Activated CD4-positive, alpha-beta memory T cell treated with anti-CD3 and anti-CD28 coated beads for 36 hours (primary cell): ENCODE data around the gene GTF3C4. TPM values are rescaled to one million over a fixed set of nuclear protein-coding genes. Genes with fewer than 3 reads are reported as not detected.

Source experiments
- CTCF ChIA-PET: fragments of 350-600 bp; sonication (Branson Sonifier 250); formaldehyde crosslinking; loops from one replicate; lab custom pipeline; 2021; ENCODE audit warnings: antibody characterized with exemption, inconsistent platforms; lab: Charles Lee
- POLR2A ChIA-PET: fragments of 350-600 bp; sonication (Branson Sonifier 250); formaldehyde crosslinking; loops from one replicate; lab custom pipeline; 2021; ENCODE audit warnings: antibody characterized with exemption; lab: Charles Lee
- DNase-seq: peaks from one replicate; pipeline ENCODE4 v3.0.0-alpha.2; 2020
- H3K27ac Mint-ChIP-seq: one replicate; pipeline ENCODE4 v1.8.0; 2021; ENCODE audit warnings: mixed read lengths
- H3K27me3 Mint-ChIP-seq: one replicate; pipeline ENCODE4 v1.8.0; 2021; ENCODE audit warnings: mixed read lengths
- H3K36me3 Mint-ChIP-seq: one replicate; pipeline ENCODE4 v1.8.0; 2021; ENCODE audit warnings: mixed read lengths
- H3K4me1 Mint-ChIP-seq: one replicate; pipeline ENCODE4 v1.8.0; 2021; ENCODE audit warnings: low read depth, mixed read lengths
- H3K4me3 Mint-ChIP-seq: one replicate; pipeline ENCODE4 v1.8.0; 2021; ENCODE audit warnings: mild to moderate bottlenecking, mixed read lengths
- H3K9me3 Mint-ChIP-seq: one replicate; pipeline ENCODE4 v1.8.0; 2021; ENCODE audit warnings: mixed read lengths
- intact Hi-C: fragments of 100-400 bp; cut with micrococcal nuclease; formaldehyde crosslinking; loops from one replicate; pipeline ENCODE4 v1.15.1; 2023
- total RNA-seq, 2 experiments: library from RNA; stranded (reverse); gene quantifications; one replicate each; pipeline ENCODE4 v1.2.3, GENCODE V29; 2021

The GTF3C4 gene
- total RNA-seq, 2 experiments from 2014 or later, result 11.6 to 12.4 TPM

DNA sequence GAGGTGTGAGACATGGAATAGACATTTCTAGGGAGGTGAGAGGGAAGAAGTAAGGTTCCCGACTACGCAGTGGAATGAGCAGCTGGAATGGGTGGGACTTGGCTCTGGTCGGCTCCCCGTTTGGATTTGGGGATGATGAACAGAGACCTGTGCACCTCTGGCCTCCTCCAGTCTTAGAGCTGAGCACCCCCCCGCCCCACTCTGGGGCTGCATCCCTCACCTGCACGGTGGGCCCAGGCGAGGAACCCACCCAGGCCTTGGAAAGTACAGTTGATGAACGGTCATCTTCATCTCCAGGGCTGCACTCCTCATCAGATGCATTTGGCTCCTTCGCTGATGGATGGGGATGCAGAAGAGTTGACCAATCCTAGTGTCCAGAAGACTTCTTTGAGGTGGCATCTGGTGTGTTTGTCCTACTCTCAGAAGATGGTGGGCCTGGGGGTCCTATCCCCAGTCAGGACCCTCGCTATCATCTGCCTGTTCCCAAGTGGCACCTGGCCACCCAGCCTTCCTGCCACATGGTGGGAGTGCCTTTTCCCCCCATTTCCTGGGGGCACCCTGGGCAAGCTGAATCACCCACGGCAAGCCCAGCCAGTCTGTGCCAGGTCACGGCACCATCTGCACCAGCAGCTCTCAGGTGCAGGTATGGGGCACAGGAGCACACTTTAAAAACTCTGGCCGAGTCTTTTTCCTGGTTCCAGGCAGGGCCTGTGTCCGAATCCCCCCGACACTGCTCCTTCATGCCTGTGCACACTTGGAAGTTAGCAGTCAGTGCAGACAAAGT is 70.5 kb downstream of the GTF3C4 start:
- no peak overlapping the region for H3K4me3 Mint-ChIP-seq
- no peaks in the 10 kb centered on the region for H3K9me3 Mint-ChIP-seq
- H3K27ac Mint-ChIP-seq, result no peak overlapping the region
- peaks cover 36% of the 10 kb centered on the region for H3K27me3 Mint-ChIP-seq
- ChIA-PET POLR2A (no interaction called here), CTCF (no interaction called here)
- no peak for DNase-seq
- no peaks in the 10 kb centered on the region for H3K36me3 Mint-ChIP-seq
- intact Hi-C loops, result no loop called here
- H3K4me1 Mint-ChIP-seq, result peaks cover 5% of the 10 kb centered on the region

DNA sequence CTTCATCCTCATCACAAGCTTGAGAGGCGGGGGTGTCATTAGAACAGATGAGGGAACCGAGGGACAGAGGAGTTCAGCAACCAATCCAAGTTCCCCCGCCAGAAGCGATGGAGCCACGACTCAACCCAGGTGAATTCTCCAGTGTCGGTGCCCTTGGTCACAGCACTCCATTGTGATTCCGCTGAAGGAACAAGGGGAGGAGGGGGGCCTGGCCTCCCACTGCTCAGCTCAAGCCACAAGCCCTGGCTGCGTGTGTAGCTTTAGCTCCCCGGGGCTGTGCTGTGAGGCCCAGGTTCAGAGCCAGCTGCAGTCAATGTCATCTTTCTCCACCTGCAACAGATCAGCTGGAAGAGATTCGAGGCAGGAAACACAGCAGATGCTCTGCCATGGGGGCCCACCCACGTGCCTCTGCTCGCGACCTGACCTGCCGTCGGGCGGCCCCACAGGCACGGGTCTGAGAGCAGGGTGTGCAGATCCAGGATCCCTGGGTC is 72.6 kb downstream of the GTF3C4 start:
- no peak for DNase-seq
- Mint-ChIP-seq H3K4me3 (no peak overlapping the region), H3K9me3 (no peaks in the 10 kb centered on the region), H3K4me1 (peaks cover 5% of the 10 kb centered on the region), H3K27ac (no peak overlapping the region), H3K27me3 (peaks cover 44% of the 10 kb centered on the region), H3K36me3 (no peaks in the 10 kb centered on the region)
- ChIA-PET CTCF (interaction anchor here (0.5 kb wide), 1 partner anchor 389 kb away, joined by 3 read pairs; no protein-coding TSS in a partner anchor), POLR2A (no interaction called here)
- intact Hi-C loops, result no loop called here

DNA sequence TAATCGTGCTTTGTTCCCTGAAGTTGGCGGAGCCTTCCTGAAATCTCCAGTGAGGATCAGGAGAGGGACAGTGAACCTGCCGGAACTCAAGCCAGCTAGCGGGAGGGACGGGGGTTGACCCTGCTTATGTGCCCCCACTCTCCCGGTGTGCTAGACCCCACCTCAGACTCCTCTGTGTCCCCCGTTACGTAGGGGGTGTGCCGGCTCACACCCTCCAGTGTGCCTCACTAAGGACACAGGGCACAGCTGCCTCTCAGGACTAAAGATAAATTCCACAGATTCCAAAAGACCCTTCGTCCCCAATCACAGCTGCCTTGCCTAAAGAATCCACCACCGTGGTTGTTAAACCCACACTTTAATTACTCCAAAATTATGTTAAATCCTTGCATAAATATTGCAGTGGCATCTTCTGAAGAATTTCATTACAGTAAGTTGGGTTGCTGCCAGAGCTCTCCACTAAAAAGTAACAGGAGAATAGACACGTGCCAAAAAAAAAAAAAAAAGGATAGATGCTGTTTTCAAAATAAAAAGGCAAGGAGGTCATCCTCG is 73.7 kb downstream of the GTF3C4 start:
- Mint-ChIP-seq H3K27ac (no peak overlapping the region), H3K27me3 (peaks cover 44% of the 10 kb centered on the region), H3K4me1 (peaks cover 5% of the 10 kb centered on the region), H3K36me3 (no peaks in the 10 kb centered on the region), H3K4me3 (no peak overlapping the region), H3K9me3 (no peaks in the 10 kb centered on the region)
- CTCF ChIA-PET, result interaction anchor here (0.6 kb wide), 1 partner anchor 952 kb away, joined by 4 read pairs; no protein-coding TSS in a partner anchor
- POLR2A ChIA-PET, result no interaction called here
- DNase-seq, result no peak
- intact Hi-C loops, result no loop called here

Other genes starting within 250 kb of the GTF3C4 start
- not detected for gene BARHL1, start 87.9 kb upstream of the GTF3C4 start, total RNA-seq
- gene DDX31, start 481 bp upstream of the GTF3C4 start, total RNA-seq, result 10 to 100 TPM; 17.2 to 18.8 TPM
- under 1 TPM; 0.10 to 0.39 TPM for gene AK8, start 207.8 kb downstream of the GTF3C4 start, total RNA-seq
- gene SPACA9, start 208.4 kb downstream of the GTF3C4 start, total RNA-seq, result 1 to 10 TPM; 1.8 to 3.6 TPM